Activated T-cell treated with anti-CD3 and anti-CD28 coated beads, Interleukin-2, amount 50 U/mL, for 1 hour (primary cell): ENCODE results near the gene FAM193A.
"Not testable (repeated sequence)": the region's sequence is repeated elsewhere in the genome, so short reads cannot be mapped to it uniquely, and the experiment has no call there.

Experiments
- DNase-seq: peaks from one replicate; pipeline ENCODE4 v3.0.0-alpha.2; 2020

Gene FAM193A

DNA sequence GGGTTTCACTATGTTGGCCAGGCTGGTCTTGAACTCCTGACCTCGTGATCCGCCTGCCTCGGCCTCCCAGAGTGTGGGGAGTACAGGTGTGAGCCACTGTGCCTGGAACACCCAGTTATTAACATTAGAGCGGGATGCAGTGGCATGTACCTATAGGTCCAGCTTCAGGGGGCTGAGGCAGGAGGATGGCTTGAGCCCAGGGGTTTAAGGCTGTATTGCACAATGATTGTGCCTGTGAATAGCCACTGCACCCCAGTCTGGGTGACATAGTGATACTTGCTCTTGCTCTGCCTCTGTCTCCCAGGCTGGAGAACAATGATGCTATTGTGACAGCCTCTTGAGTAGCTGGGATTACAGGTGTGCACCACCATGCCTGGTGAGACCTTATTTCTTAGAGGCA lies 39.8 kb downstream of the FAM193A start:
- no peak for DNase-seq

DNA sequence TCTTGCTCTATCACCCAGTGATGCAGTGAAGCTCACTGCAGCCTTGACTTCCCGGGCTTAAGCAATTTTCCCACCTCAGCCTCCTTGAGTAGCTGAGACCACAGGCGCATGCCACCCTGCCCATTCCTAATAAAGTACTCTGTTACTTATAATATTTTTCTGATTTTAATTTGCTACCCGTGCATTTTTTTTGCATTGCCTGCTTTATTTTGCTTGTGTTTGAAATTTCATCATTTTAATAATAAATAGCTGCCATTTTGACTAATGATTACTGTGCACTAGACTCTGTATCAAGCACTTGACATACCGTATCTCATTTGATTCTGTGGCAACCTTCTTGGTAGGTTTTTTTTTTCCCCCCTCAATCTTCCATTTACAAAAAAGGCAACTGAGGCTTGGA lies 41.7 kb downstream of the FAM193A start:
- no peak for DNase-seq

GRCh38 chr4:2579910-2580309 lies 43.5 kb downstream of the FAM193A start:
- DNase-seq: no peak

GRCh38 chr4:2583092-2583491 lies 46.6 kb downstream of the FAM193A start:
- no peak for DNase-seq

DNA sequence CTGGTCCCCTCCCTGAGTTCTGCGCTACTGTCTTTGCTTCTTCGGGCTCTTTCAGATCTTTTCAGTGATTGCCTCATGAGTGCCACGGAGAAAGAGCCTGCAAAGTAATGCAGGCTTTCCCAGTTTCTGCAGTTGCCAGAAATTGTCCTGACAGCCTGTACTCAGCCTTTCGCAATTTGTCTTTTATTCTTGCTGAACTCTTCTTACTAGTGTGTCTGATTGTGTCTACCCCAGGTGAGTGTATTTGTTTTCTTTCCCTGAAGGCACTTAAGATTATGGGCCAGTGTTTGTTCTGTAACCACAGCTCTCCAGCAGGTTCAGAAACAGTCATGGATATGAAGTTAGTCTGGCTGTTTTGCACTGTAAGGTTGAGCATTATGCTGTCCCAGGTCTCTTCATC lies 47.1 kb downstream of the FAM193A start:
- DNase-seq: no peak

GRCh38 chr4:2586502-2586901 lies 50.1 kb downstream of the FAM193A start:
- no peak for DNase-seq

DNA sequence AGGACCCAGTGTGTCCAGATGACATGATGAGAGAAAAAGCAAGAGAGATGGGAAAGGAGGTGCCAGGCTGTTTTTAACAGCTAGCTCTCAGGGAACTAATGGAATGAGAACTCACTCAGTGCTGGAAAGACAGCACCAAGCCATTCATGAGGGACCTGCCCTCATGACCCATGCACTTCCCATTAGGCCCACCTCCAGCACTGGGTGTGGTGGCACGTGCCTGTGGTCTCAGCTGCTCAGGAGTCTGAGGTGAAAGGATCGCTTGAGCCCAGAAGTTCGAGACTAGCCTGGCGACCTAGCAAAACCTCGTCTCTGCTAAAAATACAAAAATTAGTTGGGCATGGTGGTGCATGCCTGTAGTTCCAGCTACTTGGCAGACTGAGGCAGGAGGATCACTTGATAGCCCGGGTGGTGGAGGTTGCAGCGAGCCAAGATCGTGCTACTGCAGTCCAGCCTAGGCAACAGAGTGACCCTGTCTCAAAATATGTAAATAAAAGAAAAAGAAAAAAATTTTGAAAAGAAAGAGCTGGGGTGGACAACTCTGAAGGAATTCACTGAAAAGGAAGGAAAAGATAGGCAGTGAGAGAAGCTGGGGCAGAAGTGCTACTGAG lies 50.9 kb downstream of the FAM193A start:
- DNase-seq: no peak

GRCh38 chr4:2588259-2588658 lies 51.8 kb downstream of the FAM193A start:
- DNase-seq: no peak

DNA sequence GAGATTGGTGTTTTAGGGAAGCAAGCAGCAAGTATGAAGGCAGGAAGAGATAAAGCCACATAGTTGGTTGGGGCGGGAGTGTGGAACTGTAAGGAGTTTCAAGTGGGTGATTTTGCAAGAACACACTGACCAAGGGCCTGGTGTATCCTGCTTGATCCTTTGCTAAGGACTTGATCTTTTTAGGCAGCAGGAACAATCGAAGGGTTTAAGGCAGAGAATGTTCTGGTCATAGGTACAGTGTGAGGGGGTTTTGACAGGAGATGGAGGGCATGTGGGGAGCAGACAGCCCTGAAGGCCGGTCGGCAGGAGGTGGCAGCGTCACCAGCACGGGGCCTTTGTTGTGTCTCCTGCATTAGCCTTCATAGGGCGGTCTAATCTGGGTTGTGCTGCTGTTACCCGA lies 54.7 kb downstream of the FAM193A start:
- no peak for DNase-seq

DNA sequence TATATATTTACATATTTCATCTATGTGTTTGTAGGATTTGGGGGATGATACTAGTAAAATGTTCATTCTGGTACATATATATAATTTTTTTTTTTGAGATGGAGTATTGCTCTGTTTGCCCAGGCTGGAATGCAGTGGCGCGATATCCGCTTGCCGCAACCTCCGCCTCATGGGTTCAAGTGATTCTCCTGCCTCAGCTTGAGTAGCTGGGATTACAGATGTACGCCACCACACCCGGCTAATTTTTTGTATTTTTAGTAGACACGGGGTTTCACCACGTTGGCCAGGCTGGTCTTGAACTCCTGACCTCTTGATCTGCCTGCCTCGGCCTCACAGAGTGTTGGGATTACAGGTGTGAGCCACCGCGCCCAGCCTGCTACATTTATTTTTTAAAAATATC lies 55.6 kb downstream of the FAM193A start:
- DNase-seq: not testable (repeated sequence)

DNA sequence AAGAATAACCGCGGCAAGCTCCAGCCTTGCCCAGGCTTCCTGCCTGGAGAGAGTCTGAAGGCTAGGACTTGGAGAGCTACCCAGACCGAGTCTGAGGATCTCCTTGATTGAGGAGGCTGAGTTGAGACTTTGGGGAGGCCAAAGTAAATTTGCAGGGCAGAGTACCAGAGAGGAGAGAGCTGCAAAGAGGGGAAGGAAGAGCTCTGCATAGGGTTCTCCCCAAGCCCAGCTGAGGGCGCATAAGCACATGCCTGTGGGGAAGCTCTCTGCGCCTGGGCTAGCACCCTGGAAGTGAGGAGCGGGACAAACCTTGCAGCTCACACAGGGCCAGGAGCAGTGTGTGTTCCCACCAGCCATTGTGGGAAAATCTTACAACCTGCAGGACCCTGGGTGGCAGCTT lies 56.1 kb downstream of the FAM193A start:
- no peak for DNase-seq

DNA sequence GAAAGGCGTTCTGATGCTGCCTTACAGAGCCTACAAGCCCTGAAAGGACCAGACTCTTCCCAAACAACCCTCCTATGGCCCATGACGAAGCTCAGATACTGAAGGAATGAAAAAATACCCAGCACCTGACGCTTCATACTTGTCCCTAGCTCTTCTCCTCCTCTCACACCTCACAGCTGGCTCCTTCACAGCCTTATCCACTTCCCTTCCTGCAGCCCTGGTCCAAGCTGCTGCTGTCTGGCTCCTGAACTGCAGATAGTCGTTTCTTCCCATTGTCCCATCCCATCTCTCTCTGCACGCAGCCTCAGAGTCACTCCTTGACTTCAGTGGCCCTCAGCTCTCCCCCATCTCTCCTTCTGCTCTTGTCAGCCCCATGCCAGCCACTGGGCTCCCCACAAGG lies 56.6 kb downstream of the FAM193A start:
- no peak for DNase-seq

DNA sequence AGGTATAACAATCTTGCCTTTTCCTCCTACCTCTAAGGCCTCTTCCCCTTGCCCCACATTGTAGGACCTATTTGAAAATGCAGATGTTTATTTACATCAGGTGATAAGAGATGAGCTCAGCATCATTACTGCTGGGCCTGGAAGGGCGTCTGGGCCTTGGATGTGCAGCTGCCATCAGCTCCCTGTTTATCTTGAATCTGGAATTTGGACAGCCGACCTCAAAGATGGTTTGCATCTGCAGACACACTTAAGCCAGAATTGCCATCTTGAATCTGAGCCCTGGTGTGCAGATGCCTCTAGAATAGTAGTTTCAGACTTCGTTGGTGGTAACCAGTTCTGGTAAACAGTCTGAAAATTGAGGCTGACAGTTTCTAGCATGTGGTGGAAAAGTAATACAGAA lies 59.0 kb downstream of the FAM193A start:
- DNase-seq: no peak

- DNase-seq: no peak
Measured at GRCh38 chr4:2595952-2596552, 59.6 kb downstream of the FAM193A start.

GRCh38 chr4:2596611-2597010 lies 60.2 kb downstream of the FAM193A start:
- DNase-seq: no peak

DNA sequence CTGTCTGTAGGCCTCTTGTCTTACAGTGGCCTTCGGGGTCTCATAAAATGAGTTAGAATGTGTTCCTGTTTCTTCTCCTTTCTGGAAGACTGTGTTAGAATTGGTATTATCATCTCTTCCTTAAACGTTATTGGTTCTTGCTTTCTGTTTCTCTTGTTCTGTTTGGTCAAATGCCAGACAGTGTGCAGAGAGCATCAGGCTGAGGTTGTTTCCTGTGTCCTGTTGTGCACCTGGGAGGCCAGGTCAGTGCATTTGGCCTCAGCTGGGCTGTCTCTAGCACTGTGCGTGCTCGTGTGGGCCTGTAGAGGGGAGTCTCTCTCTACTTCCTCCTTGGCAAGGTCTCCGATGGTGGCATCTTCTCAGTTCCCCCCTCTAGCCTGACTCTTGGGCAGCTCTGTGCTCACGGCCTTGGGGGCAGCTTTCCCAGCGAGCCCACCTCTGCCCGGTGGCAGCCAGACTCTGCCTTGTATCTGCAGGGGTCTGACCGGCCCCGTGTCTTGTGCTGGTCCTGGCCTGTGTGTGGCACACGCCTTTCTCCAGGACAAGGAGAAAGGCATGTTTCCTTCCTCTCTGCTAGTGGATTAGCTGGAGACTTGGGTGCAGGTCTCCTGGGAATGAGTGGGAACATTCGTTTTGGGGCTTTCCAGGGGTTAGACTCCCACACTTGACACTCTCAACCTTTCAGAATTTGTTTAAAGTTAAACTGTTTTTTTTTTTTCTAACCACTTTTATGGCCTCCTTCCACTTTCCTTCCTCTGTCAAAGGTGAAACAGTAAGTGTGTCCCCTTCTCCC lies 62.3 kb downstream of the FAM193A start:
- DNase-seq: no peak

DNA sequence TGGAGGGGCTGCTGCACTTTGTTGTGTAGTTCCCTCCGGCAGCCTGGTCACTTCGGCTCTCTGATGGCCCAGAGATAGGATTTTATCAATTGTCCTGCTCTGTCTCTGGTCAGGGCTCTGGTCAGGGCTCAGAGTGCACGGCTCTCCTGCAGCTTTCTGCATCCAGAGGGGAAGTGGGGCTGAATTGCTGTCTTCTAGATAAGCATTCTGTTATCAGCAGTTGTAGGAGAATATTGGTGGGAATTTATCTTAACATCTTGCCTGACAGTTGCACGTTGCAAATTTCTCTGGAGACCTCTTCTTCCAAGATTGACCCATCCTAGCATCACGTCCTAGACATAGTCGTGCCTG lies 62.8 kb downstream of the FAM193A start:
- DNase-seq: no peak

DNA sequence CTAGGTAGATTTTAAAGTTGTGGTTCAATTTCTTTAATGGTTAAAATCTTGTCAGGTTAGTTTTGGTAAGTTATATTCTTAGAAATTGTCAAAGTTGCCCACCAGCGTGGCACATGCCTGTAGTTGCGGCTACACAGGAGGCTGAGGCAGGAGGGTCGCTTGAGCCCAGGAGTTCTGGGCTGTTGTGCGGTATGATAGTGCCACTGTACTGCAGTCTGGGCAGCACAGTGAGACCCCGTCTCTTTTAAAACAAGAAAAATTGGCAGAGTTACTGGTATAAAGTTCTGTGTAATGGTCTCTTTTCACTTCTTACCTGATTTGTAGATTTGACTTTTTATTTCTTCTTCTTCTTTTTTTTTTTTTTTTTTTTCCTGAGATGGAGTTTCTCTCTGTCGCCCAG lies 64.4 kb downstream of the FAM193A start:
- no peak for DNase-seq

DNA sequence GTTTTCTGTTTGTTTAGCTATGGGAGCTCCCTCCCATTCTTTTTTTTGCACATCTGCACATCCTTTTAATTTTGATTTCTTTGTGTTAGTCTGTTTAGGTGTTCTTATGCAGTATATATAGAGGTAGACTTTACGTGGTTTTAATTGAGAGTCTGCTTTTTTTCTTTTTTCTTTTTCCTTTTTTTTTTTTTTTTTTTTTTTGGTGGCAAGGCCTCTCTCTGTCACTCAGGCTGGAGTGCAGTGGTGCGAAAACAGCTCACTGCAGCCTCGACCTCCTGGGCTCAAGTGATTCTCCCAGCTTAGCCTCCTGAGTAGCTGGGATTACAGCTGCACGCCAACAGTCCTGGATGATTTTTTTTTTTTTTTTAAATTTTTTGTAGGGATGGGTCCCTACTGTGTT lies 68.2 kb downstream of the FAM193A start:
- no peak for DNase-seq

DNA sequence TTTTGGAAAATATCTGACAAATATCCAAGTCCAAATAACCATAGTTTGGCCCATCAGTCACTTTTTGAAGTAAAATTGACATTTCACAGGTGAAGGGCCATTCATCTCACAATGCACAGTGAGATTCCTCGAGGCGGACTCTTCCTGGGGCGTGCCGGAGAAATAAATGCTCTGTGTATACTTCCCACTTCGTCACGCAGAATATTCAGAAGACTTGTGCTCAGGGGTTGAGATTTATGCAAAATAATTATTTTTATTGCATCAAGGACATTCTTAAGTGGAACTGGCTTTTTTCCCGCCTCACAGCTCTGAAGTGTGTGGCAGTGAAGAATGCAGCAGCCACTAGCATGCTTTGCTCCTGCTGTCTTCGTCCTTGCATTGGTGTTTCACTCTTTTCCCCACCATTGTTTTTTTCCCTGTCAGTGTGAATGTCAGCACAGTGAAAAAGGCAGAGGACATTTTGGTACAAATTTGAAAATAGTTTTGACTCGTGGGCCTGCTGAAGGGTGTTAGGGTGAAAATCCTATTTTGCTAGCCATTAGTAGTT lies 70.6 kb downstream of the FAM193A start:
- DNase-seq: no peak

DNA sequence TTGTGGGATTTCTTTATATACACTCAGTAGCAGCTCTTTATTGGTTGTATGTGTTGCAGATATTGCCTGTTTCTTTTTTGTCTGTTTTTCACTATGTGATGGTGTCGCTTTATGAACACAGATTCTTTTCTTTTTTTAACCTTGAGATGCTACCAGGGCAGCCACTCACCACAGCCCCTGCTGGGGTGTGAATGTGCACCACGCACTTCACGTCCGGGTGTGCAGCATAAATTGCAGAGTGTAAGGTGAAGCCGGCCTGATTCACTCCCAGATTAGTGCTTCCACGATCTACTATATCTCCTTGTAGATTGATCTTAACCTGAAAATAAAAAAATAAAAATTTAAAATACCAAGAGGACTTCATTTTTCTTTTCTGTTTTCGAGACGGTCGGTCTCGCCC lies 71.4 kb downstream of the FAM193A start:
- DNase-seq: no peak

GRCh38 chr4:2608291-2608690 lies 71.8 kb downstream of the FAM193A start:
- DNase-seq: no peak

DNA sequence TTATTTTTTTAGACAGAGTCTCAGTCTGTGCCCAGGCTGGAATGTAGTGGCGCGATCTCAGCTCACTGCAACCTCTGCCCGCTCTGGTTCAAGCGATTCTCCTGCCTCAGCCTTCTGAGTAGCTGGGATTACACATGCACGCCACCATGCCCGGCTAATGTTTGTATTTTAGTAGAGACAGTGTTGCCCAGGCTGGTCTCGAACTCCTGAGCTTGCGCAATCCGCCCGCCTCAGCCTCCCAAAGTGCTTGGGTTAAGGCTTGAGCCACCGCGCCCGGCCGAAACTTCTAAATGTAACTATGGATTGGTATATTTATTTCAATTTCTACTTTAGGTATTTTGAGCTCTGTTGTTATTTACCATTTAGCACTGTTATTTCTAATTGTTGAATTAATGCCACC lies 79.4 kb downstream of the FAM193A start:
- no peak for DNase-seq

DNA sequence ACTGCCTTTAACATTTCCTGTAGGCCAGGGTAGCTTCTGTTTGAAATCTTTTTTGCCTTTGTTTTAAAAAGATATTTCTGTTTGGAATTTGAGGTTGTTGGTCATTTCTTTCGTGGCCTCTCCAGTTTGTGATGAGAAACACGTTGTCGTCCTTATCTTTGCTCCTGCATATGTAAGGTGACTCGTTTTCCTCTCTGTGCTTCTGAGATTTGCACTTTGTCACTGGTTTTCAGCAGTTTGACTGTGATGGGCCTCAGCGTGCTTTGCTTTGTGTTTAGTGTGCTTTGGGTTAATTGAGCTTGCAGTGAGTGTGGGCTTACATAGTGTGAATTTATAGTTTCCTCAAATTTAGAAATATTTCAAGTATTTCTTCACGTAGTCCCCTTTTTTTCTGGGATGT lies 81.5 kb downstream of the FAM193A start:
- no peak for DNase-seq
